Neural cell (in vitro differentiated cells): Measurements from ENCODE around the gene S100A12. TPM values are rescaled to one million over a fixed set of nuclear protein-coding genes. Genes with fewer than 3 reads are reported as not detected.
"Not testable (repeated sequence)": the region's sequence is repeated elsewhere in the genome, so short reads cannot be mapped to it uniquely, and the experiment has no call there.

Experiments used
- H2AFZ ChIP-seq: fragments of 200-600, 300-800 bp; sonication (generic), shearing (Covaris generic); 2 replicates; pipeline ENCODE4 v1.6.0; 2014; ENCODE audit warnings: low read depth, mild to moderate bottlenecking, antibody characterized with exemption, low read length, moderate library complexity
- H3F3A ChIP-seq: fragments of 200-600 bp; shearing (Covaris generic); 2 replicates; pipeline ENCODE4 v1.6.1; 2016; ENCODE audit warnings: mild to moderate bottlenecking, moderate library complexity, mixed read lengths, antibody characterized with exemption, low read length; ENCODE audit not compliant: insufficient read depth, poor library complexity, severe bottlenecking
- H3K27ac ChIP-seq: fragments of 200-600, 300-800 bp; sonication (generic), shearing (Covaris generic); 2 replicates; pipeline ENCODE4 v1.5.1; 2014; ENCODE audit warnings: mild to moderate bottlenecking, low read length, moderate library complexity
- H3K27me3 ChIP-seq: fragments of 300-800, 200-600 bp; sonication (generic), shearing (Covaris generic); 2 replicates; pipeline ENCODE4 v1.6.0; 2014; ENCODE audit warnings: mild to moderate bottlenecking, low read depth, low read length, moderate library complexity; ENCODE audit not compliant: insufficient read depth
- H3K36me3 ChIP-seq: fragments of 300-800, 200-600 bp; sonication (generic), shearing (Covaris generic); 2 replicates; pipeline ENCODE4 v1.5.1; 2014; ENCODE audit warnings: mild to moderate bottlenecking, antibody characterized with exemption, low read length, moderate library complexity; ENCODE audit not compliant: insufficient read depth
- H3K4me2 ChIP-seq: fragments of 300-800, 200-600 bp; sonication (generic), shearing (Covaris generic); 2 replicates; pipeline ENCODE4 v1.6.0; 2014; ENCODE audit warnings: mild to moderate bottlenecking, low read length
- H3K4me3 ChIP-seq: fragments of 300-800, 200-600 bp; sonication (generic), shearing (Covaris generic); 2 replicates; pipeline ENCODE4 v1.5.1; 2014; ENCODE audit warnings: mild to moderate bottlenecking, low read length, moderate library complexity
- H3K79me2 ChIP-seq: fragments of 200-600 bp; shearing (Covaris generic); replicated peaks from 2 replicates; pipeline ENCODE4 v1.6.0; 2014; ENCODE audit warnings: mild to moderate bottlenecking, low read length, moderate library complexity; ENCODE audit not compliant: insufficient read depth
- H3K9ac ChIP-seq: fragments of 300-800, 200-600 bp; sonication (generic), shearing (Covaris generic); 2 replicates; pipeline ENCODE4 v1.6.1; 2016; ENCODE audit warnings: mild to moderate bottlenecking, low read length, mixed read lengths
- H3K9me2 ChIP-seq: fragments of 200-600 bp; shearing (Covaris generic); 2 replicates; pipeline ENCODE4 v1.6.1; 2016; ENCODE audit warnings: mild to moderate bottlenecking, low read length, mixed read lengths; ENCODE audit not compliant: insufficient read depth
- H3K9me3 ChIP-seq: fragments of 200-600, 300-800 bp; sonication (generic), shearing (Covaris generic); 2 replicates; pipeline ENCODE4 v1.6.1; 2016; ENCODE audit warnings: mild to moderate bottlenecking, mixed run types, low read length, moderate library complexity, mixed read lengths
- H4K20me1 ChIP-seq: fragments of 200-600 bp; shearing (Covaris generic); 2 replicates; pipeline ENCODE4 v1.6.1; 2016; ENCODE audit warnings: mild to moderate bottlenecking, mixed run types; ENCODE audit not compliant: insufficient read depth
- CTCF ChIP-seq: fragments of 450-650 bp; IDR thresholded peaks from 2 replicates; pipeline ENCODE4 v1.5.1; 2014; ENCODE audit warnings: antibody characterized with exemption, mild to moderate bottlenecking, moderate library complexity; ENCODE audit not compliant: poor library complexity, severe bottlenecking
- EP300 ChIP-seq: fragments of 450-650 bp; conservative IDR thresholded peaks from 2 replicates; pipeline ENCODE4 v1.6.1; 2014; ENCODE audit warnings: antibody characterized with exemption, mild to moderate bottlenecking, moderate library complexity; ENCODE audit not compliant: poor library complexity, severe bottlenecking
- EZH2 ChIP-seq: fragments of 200-600, 300-800 bp; shearing (Covaris generic), sonication (generic); IDR thresholded peaks from 2 replicates; pipeline ENCODE4 v1.6.1; 2014; ENCODE audit warnings: antibody characterized with exemption, low read length, borderline replicate concordance, mild to moderate bottlenecking; ENCODE audit not compliant: insufficient read depth, poor library complexity, severe bottlenecking
- MXI1 ChIP-seq: fragments of 450-650 bp; conservative IDR thresholded peaks from 2 replicates; pipeline ENCODE4 v1.6.1; 2014; ENCODE audit warnings: antibody characterized with exemption, mild to moderate bottlenecking; ENCODE audit not compliant: poor library complexity, severe bottlenecking
- POLR2AphosphoS5 ChIP-seq: IDR thresholded peaks from 2 replicates; pipeline ENCODE4 v1.6.1; 2012
- RAD21 ChIP-seq: fragments of 450-650 bp; conservative IDR thresholded peaks from 2 replicates; pipeline ENCODE4 v1.6.1; 2014; ENCODE audit warnings: antibody characterized with exemption, mild to moderate bottlenecking, moderate library complexity
- REST ChIP-seq: IDR thresholded peaks from 2 replicates; pipeline ENCODE4 v1.6.1; 2012; ENCODE audit warnings: borderline replicate concordance
- SMC3 ChIP-seq: fragments of 450-650 bp; conservative IDR thresholded peaks from 2 replicates; pipeline ENCODE4 v1.6.1; 2014; ENCODE audit warnings: antibody characterized with exemption, mild to moderate bottlenecking, moderate library complexity; ENCODE audit not compliant: poor library complexity
- TAF1 ChIP-seq: IDR thresholded peaks from 2 replicates; pipeline ENCODE4 v1.6.1; 2012; ENCODE audit warnings: low read depth
- polyA plus RNA-seq: library from polyadenylated mRNA; depleted of rRNA; stranded (reverse); fragments of >200 nt; gene quantifications from 2 replicates; pipeline ENCODE4 v1.2.3, GENCODE V29; 2014

The S100A12 gene
- polyA plus RNA-seq, 1 donor from 2014 or later: not detected

GRCh38 chr1:153420306-153420705, 44.9 kb upstream of the S100A12 start:
- H3K4me2 ChIP-seq: no peak overlapping the region
- no peak for TF ChIP-seq TAF1
- TF ChIP-seq EP300: no peak
- TF ChIP-seq MXI1: no peak
- TF ChIP-seq POLR2AphosphoS5: no peak
- TF ChIP-seq EZH2: no peak
- no peak for TF ChIP-seq CTCF
- no peaks in the 10 kb centered on the region for H3K79me2 ChIP-seq

GRCh38 chr1:153419436-153419793, 44.0 kb upstream of the S100A12 start:
- H4K20me1 ChIP-seq, H3F3A ChIP-seq, H3K4me3 ChIP-seq, H3K9me3 ChIP-seq, H3K9ac ChIP-seq, H2AFZ ChIP-seq, H3K9me2 ChIP-seq, H3K36me3 ChIP-seq, H3K4me2 ChIP-seq, H3K27ac ChIP-seq, H3K79me2 ChIP-seq: not testable (repeated sequence)
- H3K27me3 ChIP-seq: peaks cover 11% of the 10 kb centered on the region

More at GRCh38 chr1:153420306-153420705, 44.9 kb upstream of the S100A12 start:
- H3K27me3 ChIP-seq: peaks cover 11% of the 10 kb centered on the region
- no peaks in the 10 kb centered on the region for H4K20me1 ChIP-seq
- H3K4me3 ChIP-seq: no peak overlapping the region
- no peaks in the 10 kb centered on the region for H3K9me2 ChIP-seq
- H3K9me3 ChIP-seq: no peaks in the 10 kb centered on the region
- no peaks in the 10 kb centered on the region for H3F3A ChIP-seq
- H3K27ac ChIP-seq: no peak overlapping the region
- no peaks in the 10 kb centered on the region for H3K36me3 ChIP-seq
- H3K9ac ChIP-seq: no peak overlapping the region
- H2AFZ ChIP-seq: no peak overlapping the region

GRCh38 chr1:153418758-153419435, 43.5 kb upstream of the S100A12 start:
- not testable (repeated sequence) for H4K20me1 ChIP-seq, H3K36me3 ChIP-seq, H3F3A ChIP-seq, H2AFZ ChIP-seq, H3K4me2 ChIP-seq, H3K9me2 ChIP-seq, H3K27ac ChIP-seq, H3K9ac ChIP-seq, H3K4me3 ChIP-seq, H3K9me3 ChIP-seq, H3K79me2 ChIP-seq
- peaks cover 11% of the 10 kb centered on the region for H3K27me3 ChIP-seq

- Histone ChIP-seq H3K4me2 (no peak overlapping the region), H3K9me2 (no peaks in the 10 kb centered on the region), H3K36me3 (no peaks in the 10 kb centered on the region), H3F3A (no peaks in the 10 kb centered on the region), H2AFZ (no peak overlapping the region), H3K9ac (no peak overlapping the region), H3K4me3 (no peak overlapping the region), H3K27me3 (peaks cover 11% of the 10 kb centered on the region), H4K20me1 (no peaks in the 10 kb centered on the region), H3K27ac (no peak overlapping the region), H3K9me3 (no peaks in the 10 kb centered on the region), H3K79me2 (no peaks in the 10 kb centered on the region)
- TF ChIP-seq REST: no peak
- no peak for TF ChIP-seq SMC3
- no peak for TF ChIP-seq POLR2AphosphoS5
- TF ChIP-seq EP300: no peak
- TF ChIP-seq CTCF: no peak
- TF ChIP-seq EZH2: no peak
- TF ChIP-seq TAF1: no peak
- no peak for TF ChIP-seq RAD21
Observed at GRCh38 chr1:153417136-153417888, 41.9 kb upstream of the S100A12 start.
